Loucy (cell line): ENCODE results near the gene CYP19A1.

Source experiments
- H2AFZ ChIP-seq: fragments of 200-600 bp; sonication (generic); 2 replicates; pipeline ENCODE4 v1.6.0; 2016; ENCODE audit warnings: antibody characterized with exemption, mild to moderate bottlenecking, low read length, moderate library complexity
- H3F3A ChIP-seq: fragments of 200-600 bp; 2 replicates; pipeline ENCODE4 v1.6.0; 2016; ENCODE audit warnings: antibody characterized with exemption, low read depth, mild to moderate bottlenecking
- H3K27me3 ChIP-seq: fragments of 200-600 bp; sonication (generic); 2 replicates; pipeline ENCODE4 v1.6.1; 2014; ENCODE audit warnings: low read length, mild to moderate bottlenecking; ENCODE audit not compliant: insufficient read depth, poor library complexity, severe bottlenecking
- H3K36me3 ChIP-seq: fragments of 200-600 bp; sonication (generic); 2 replicates; pipeline ENCODE4 v1.6.1; 2016; ENCODE audit warnings: low read length; ENCODE audit not compliant: insufficient read depth
- H3K4me1 ChIP-seq: fragments of 200-600 bp; sonication (generic); 2 replicates; pipeline ENCODE4 v1.5.1; 2014; ENCODE audit warnings: low read length, mild to moderate bottlenecking; ENCODE audit not compliant: insufficient read depth, poor library complexity, severe bottlenecking
- H3K4me2 ChIP-seq: fragments of 200-600 bp; sonication (generic); 2 replicates; pipeline ENCODE4 v1.6.0; 2014; ENCODE audit warnings: antibody characterized with exemption, low read length, low read depth, mild to moderate bottlenecking; ENCODE audit not compliant: poor library complexity, severe bottlenecking
- H3K4me3 ChIP-seq: fragments of 200-600 bp; sonication (generic); 2 replicates; pipeline ENCODE4 v1.5.1; 2014; ENCODE audit warnings: low read length, mild to moderate bottlenecking, mixed read lengths; ENCODE audit not compliant: poor library complexity, severe bottlenecking
- H3K79me2 ChIP-seq: fragments of 200-600 bp; sonication (generic); 2 replicates; pipeline ENCODE4 v1.6.1; 2014; ENCODE audit warnings: low read length; ENCODE audit not compliant: insufficient read depth
- H3K9ac ChIP-seq: fragments of 200-600 bp; sonication (generic); 2 replicates; pipeline ENCODE4 v1.6.0; 2014; ENCODE audit warnings: mild to moderate bottlenecking, low read depth, low read length, moderate library complexity; ENCODE audit not compliant: poor library complexity, severe bottlenecking
- H3K9me2 ChIP-seq: fragments of 200-600 bp; sonication (generic); replicated peaks from 2 replicates; pipeline ENCODE4 v1.6.1; 2016; ENCODE audit warnings: low read depth, low read length, mixed read lengths
- H3K9me3 ChIP-seq: fragments of 200-600 bp; sonication (generic); 2 replicates; pipeline ENCODE4 v1.6.1; 2014; ENCODE audit warnings: mild to moderate bottlenecking, antibody characterized with exemption, low read length, low read depth; ENCODE audit not compliant: insufficient read depth
- H4K20me1 ChIP-seq: fragments of 200-600 bp; sonication (generic); 2 replicates; pipeline ENCODE4 v1.6.0; 2014; ENCODE audit warnings: antibody characterized with exemption, low read length, mild to moderate bottlenecking; ENCODE audit not compliant: insufficient read depth, poor library complexity, severe bottlenecking
- CTCF ChIP-seq: fragments of 200-600 bp; sonication (generic); conservative IDR thresholded peaks from 2 replicates; pipeline ENCODE4 v1.5.1; 2014; ENCODE audit warnings: mild to moderate bottlenecking, antibody characterized with exemption, low read length
- EZH2phosphoT487 ChIP-seq: fragments of 200-600 bp; IDR thresholded peaks from 2 replicates; pipeline ENCODE4 v1.6.1; 2018; ENCODE audit warnings: antibody characterized with exemption, mild to moderate bottlenecking, moderate library complexity, borderline replicate concordance

Gene CYP19A1

GRCh38 chr15:51386486-51386885 lies 48.1 kb upstream of the CYP19A1 start:
- H3K27me3 ChIP-seq: no peaks in the 10 kb centered on the region
- no peaks in the 10 kb centered on the region for H3K4me1 ChIP-seq
- no peak overlapping the region for H3K9ac ChIP-seq
- TF ChIP-seq CTCF: no peak
- TF ChIP-seq EZH2phosphoT487: no peak
- H2AFZ ChIP-seq: no peak overlapping the region
- no peak overlapping the region for H3K4me2 ChIP-seq
- H3F3A ChIP-seq: no peaks in the 10 kb centered on the region
- no peaks in the 10 kb centered on the region for H3K9me2 ChIP-seq
- no peaks in the 10 kb centered on the region for H3K9me3 ChIP-seq
- H4K20me1 ChIP-seq: no peaks in the 10 kb centered on the region
- H3K36me3 ChIP-seq: no peaks in the 10 kb centered on the region
- H3K4me3 ChIP-seq: no peak overlapping the region
- no peaks in the 10 kb centered on the region for H3K79me2 ChIP-seq

DNA sequence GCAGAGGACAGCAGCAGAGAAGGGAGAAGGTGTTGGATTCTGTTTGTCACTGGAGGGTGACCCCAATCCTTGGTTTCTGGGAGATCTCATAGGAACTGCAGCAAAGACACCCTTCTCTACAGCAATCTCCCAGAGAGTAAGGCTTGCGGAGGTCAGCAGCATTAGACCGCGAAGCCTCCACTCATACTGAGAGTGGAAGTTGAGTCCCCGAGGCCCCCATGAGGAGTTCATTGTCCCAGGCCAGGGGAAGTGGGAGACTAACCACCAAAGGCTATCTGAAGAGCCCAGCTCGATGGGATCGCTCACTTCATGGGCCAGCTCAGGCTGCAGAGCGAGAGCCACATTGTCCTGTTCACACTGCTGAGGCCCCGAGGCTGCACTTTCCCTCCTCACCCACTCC lies 47.6 kb upstream of the CYP19A1 start:
- Histone ChIP-seq H3K79me2 (no peaks in the 10 kb centered on the region), H3K9me2 (no peaks in the 10 kb centered on the region), H3K4me2 (no peak overlapping the region), H4K20me1 (no peaks in the 10 kb centered on the region), H3K4me1 (no peaks in the 10 kb centered on the region), H3K4me3 (no peak overlapping the region), H3F3A (no peaks in the 10 kb centered on the region), H3K27me3 (no peaks in the 10 kb centered on the region), H3K9me3 (no peaks in the 10 kb centered on the region), H3K36me3 (no peaks in the 10 kb centered on the region), H3K9ac (no peak overlapping the region), H2AFZ (no peak overlapping the region)
- TF ChIP-seq CTCF (no peak), EZH2phosphoT487 (no peak)

DNA sequence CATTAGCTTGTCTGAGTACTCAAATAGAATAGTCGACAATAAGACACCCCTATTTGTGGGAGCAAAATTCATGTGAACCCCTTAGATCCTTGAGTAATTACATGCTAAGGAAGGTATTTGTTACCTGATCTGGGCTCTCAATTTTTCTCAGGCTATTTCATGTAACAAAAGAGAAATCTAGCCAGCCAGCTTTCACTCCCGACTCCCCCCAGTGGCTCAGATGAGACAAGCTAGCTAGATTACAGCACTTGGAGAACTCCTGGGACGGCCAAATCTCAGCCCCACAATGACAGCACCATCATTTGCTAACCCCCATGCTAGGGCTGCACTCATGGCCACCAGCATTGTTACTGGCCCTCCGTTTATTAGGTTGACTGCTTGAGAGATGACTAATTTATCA lies 44.4 kb upstream of the CYP19A1 start:
- Histone ChIP-seq H4K20me1 (no peaks in the 10 kb centered on the region), H2AFZ (no peak overlapping the region), H3K9ac (no peak overlapping the region), H3K36me3 (no peaks in the 10 kb centered on the region), H3K79me2 (no peaks in the 10 kb centered on the region), H3K9me3 (no peaks in the 10 kb centered on the region), H3K4me1 (no peaks in the 10 kb centered on the region), H3K4me2 (no peak overlapping the region), H3F3A (no peaks in the 10 kb centered on the region), H3K9me2 (no peaks in the 10 kb centered on the region), H3K4me3 (no peak overlapping the region), H3K27me3 (no peaks in the 10 kb centered on the region)
- TF ChIP-seq EZH2phosphoT487 (no peak), CTCF (peak; percentile 75)
